Gastrocnemius medialis (tissue), 4 donors: ENCODE measurements around the gene TMEM114.

Source experiments
- POLR2A ChIP-seq, 2 donors: fragments of 450-650 bp; IDR thresholded peaks; one replicate each; pipeline ENCODE4 v1.6.1; 2017; ENCODE audit warnings: antibody characterized with exemption in 2 of 2, mild to moderate bottlenecking in 2 of 2, moderate library complexity in 2 of 2
- TF ChIP-seq, protein P1 (sequence below), 5 experiments: fragments of 450-650 bp in 3 of 5; fragments of 200-600 bp in 2 of 5; sonication (generic) in 2 of 5; IDR thresholded peaks in 4 of 5; conservative IDR thresholded peaks in 1 of 5; 1 replicate in 4 of 5; 2 replicates in 1 of 5; pipeline ENCODE4 v1.5.1; 2016 to 2019; ENCODE audit warnings: antibody characterized with exemption in 5 of 5, mild to moderate bottlenecking in 3 of 5, moderate library complexity in 3 of 5

DNA sequence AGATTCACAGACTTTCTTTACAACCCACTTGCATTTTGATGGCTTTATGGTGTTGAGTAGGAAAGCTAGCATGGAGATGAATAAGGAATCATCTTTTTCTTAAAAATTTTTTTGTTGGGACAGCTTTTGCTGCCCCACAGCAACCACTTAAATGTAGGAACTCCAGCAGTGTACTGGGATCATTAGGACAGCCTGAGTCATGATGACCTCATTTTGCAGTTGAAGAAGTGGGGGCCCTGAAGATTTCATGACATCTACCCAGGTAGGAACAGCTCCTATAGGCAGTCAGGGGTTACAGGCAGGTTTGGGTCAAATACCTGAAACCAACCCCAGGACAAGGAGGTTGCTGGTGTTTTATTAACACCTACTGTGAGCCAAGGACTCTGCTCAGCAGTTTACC is 33.3 kb upstream of the TMEM114 start:
- TF ChIP-seq, protein P1, sequence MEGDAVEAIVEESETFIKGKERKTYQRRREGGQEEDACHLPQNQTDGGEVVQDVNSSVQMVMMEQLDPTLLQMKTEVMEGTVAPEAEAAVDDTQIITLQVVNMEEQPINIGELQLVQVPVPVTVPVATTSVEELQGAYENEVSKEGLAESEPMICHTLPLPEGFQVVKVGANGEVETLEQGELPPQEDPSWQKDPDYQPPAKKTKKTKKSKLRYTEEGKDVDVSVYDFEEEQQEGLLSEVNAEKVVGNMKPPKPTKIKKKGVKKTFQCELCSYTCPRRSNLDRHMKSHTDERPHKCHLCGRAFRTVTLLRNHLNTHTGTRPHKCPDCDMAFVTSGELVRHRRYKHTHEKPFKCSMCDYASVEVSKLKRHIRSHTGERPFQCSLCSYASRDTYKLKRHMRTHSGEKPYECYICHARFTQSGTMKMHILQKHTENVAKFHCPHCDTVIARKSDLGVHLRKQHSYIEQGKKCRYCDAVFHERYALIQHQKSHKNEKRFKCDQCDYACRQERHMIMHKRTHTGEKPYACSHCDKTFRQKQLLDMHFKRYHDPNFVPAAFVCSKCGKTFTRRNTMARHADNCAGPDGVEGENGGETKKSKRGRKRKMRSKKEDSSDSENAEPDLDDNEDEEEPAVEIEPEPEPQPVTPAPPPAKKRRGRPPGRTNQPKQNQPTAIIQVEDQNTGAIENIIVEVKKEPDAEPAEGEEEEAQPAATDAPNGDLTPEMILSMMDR (IDR thresholded peaks at IDR 0.05 in 4 of 5, conservative IDR thresholded peaks at IDR 0.05 in 1 of 5) = no peak
- no peak for TF ChIP-seq POLR2A (IDR thresholded peaks at IDR 0.05)
